Esophagus squamous epithelium (tissue), 4 donors: ENCODE results near the gene DIPK1C.

Experiments
- POLR2A ChIP-seq, 4 donors: fragments of 450-650 bp; IDR thresholded peaks; one replicate each; pipeline ENCODE4 v1.6.1; 2017; ENCODE audit warnings: antibody characterized with exemption in 4 of 4, mild to moderate bottlenecking in 4 of 4, moderate library complexity in 3 of 4
- TF ChIP-seq, protein P1 (sequence below), 6 experiments: fragments of 450-650 bp in 4 of 6; fragments of 200-600 bp in 2 of 6; sonication (generic) in 2 of 6; IDR thresholded peaks; one replicate each; pipeline ENCODE4 v1.5.1; 2016 to 2019; ENCODE audit warnings: antibody characterized with exemption in 6 of 6, mild to moderate bottlenecking in 4 of 6, moderate library complexity in 4 of 6

DNA sequence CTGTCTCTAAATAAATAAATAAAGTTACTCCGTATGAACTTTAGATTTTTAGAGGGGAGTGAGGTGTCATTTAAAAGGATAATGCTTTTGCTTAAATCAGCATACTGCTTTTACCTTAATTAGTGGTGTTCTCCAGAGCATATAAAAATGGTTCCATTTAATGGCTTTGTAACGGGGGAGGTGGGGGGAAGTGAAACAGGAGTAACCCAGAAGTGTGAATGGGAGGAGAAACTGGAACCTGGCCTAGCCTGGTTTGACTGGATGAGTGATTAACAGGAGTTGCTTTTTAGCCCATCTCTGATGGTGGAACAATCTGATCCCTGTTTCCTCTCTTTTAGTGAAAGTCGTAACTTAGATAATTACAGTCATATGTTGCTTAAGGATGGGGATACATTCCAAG lies 40.7 kb upstream of the DIPK1C start:
- TF ChIP-seq, protein P1, sequence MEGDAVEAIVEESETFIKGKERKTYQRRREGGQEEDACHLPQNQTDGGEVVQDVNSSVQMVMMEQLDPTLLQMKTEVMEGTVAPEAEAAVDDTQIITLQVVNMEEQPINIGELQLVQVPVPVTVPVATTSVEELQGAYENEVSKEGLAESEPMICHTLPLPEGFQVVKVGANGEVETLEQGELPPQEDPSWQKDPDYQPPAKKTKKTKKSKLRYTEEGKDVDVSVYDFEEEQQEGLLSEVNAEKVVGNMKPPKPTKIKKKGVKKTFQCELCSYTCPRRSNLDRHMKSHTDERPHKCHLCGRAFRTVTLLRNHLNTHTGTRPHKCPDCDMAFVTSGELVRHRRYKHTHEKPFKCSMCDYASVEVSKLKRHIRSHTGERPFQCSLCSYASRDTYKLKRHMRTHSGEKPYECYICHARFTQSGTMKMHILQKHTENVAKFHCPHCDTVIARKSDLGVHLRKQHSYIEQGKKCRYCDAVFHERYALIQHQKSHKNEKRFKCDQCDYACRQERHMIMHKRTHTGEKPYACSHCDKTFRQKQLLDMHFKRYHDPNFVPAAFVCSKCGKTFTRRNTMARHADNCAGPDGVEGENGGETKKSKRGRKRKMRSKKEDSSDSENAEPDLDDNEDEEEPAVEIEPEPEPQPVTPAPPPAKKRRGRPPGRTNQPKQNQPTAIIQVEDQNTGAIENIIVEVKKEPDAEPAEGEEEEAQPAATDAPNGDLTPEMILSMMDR (IDR thresholded peaks at IDR 0.05), result no peak
- TF ChIP-seq POLR2A (IDR thresholded peaks at IDR 0.05), result no peak
